Activated T-cell treated with anti-CD3 and anti-CD28 coated beads for 24 hours (primary cell): ENCODE measurements around the gene BCL2L13.

Experiments
- DNase-seq: peaks from one replicate; pipeline ENCODE4 v3.0.0-alpha.2; 2020; ENCODE audit warnings: low read depth

BCL2L13 gene, protein sequence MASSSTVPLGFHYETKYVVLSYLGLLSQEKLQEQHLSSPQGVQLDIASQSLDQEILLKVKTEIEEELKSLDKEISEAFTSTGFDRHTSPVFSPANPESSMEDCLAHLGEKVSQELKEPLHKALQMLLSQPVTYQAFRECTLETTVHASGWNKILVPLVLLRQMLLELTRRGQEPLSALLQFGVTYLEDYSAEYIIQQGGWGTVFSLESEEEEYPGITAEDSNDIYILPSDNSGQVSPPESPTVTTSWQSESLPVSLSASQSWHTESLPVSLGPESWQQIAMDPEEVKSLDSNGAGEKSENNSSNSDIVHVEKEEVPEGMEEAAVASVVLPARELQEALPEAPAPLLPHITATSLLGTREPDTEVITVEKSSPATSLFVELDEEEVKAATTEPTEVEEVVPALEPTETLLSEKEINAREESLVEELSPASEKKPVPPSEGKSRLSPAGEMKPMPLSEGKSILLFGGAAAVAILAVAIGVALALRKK

DNA sequence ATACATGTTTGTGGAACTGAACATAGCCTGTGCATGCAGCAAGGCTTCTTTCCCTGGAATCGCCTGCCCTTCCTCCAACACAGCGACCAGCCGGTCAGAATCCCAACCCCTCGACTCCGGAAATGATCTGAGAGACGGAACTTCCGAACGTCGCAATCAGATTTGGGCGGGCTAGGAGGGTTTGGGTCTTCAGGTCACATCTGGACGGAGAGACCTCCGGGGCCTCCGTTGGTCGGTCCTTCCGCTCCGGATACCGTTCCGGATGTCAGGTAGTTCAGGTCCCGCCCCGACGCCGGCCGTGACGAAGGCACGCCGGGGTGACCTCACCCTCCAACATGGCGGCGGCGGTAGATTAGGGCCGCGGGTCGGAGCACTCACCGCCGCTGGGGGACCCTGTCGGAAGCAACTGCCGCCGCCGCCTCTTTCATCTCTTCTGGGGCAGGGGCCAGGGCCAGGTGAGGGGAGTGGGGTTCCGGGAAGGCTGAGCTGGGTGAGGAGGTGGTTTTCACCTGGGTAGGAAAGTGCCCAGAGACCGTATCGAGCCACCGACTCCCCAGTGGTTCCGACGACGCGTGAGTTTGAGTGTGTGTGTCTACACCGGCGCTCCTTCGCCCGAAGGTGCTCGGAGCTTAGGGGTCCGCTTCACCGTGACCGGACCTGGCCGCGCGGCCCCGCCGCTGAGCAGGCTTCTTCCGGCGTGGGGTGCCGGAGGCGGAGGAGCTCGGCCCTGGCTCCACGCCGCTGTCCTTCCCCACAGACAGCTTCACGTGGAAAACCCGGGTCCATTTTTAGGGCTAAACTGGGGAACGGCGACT, at the start of gene BCL2L13:
Gene BCL2L13, plus strand, starts transcription at position 326 of the 815 bp plus-strand sequence. CDS start 16,955 bp downstream, outside the sequence.
- DNase-seq: peak; percentile 84

DNA sequence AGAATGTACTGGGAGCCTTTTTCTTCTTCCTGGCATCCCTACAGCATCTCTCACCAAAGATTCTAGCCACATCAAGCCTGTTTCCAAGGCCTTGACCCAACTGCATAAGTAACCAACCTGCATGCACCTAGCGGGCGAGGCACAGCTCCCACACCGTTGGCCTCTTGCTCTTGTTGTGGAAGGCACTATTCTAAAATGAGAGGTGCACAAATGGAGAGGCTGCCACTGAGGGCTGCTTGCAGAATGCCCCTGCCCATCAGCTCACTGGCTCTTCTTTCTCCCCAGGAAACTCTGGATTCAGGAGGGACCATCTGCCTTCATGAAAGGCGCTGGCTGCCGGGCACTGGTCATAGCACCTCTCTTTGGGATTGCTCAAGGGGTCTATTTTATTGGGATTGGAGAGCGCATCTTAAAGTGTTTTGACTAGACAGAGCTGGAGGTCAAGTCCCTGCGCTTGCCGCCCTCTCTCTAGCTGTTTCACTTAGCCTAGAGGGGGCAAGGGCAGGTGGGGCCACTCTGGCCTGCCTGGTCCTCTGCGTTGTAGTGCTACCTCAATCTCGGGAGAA, 48.7 kb upstream of the BCL2L13 start:
- no peak for DNase-seq

DNA sequence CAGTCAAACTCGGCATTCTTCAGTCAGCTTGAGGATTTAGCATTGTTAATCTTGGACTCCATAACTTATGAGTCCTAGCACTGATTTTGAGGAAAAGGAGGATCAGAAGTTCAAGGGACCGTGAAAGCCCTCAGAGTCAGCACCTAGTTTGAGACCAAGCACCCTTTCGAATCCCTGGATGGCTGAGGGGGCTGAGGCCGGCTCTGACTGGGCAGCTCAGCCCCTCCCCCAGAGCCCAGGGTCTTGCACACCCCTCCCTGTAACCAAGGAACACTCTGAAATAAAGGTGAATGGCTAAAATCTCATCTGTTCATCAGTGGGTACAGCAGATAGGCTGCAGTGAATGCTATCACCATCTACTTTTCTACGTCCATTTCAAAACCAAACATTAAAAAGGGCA, 48.0 kb upstream of the BCL2L13 start:
- DNase-seq: no peak

DNA sequence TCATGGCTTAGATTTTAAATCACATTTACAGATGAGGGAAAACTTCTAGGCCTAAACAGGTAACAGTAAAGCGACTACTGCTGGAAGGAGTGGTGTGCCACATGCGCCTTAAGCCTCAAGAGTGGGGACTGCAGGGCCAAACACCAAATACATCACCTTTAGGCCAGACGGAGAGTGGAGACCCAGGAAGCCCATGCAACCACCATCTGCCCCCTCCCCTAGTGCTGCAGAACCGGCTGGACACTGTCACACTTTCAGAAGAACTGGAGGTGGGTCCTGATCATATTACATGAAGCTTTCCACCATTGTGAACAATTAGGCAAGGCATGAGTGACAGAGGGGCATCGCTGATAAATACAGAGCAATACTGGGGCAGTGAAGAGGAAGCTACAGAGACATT, 46.4 kb upstream of the BCL2L13 start:
- no peak for DNase-seq

DNA sequence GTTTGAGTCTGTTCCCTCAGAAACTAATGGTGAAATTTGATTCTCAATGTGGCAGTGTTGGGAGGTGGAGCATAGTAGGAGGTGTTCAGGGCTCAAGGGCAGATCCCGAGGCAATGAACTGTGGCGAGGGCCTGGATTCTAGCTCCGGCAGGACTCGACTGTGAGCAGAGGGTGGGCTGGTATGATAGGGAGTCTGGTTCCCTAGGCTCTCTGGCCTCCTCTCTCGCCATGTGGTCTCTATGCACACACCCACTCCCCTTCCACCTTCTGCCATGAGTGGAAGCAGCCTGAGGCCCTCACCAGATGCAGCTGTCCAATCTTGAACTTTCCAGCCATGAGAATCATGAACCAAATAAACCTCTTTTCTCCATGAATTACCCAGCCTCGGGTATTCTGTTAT, 42.3 kb upstream of the BCL2L13 start:
- no peak for DNase-seq

DNA sequence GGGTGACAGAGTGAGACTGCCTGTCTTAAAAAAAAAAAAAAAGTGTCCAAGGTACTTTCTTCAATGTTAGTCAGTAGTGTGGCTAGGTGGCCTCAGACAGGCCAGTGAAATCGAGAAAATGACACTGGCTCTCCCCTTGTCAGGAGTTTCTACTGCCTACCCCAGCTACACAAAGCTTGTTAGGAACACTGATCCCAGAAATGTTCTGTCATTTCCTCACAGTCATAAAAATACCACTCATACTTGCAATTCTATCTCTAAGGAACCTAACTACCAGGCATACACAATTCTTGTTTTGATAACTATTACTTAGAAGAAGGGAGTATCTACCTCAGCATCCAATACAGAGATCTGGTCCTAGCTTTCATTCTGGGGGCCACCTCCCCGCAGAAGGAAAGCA, 41.3 kb upstream of the BCL2L13 start:
- DNase-seq: no peak

DNA sequence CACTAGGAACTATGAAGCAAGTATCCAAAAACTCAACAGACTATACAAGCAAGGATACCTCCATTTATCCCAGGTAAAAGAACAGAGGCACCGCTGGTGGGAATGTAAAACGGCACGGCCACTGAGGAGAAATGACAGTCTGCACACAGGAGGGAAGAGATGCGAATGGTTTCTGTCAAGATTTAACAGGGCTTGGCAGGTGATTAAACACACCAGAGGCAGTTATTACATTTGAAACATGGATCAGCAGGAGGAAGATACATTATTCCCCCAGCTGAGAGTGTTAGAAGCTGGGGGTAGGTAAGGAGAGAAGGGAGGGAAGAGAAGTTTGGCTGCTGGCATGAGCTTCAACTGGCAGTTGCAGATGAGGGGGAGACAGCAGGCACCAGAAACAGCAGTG, 40.2 kb upstream of the BCL2L13 start:
- DNase-seq: no peak

DNA sequence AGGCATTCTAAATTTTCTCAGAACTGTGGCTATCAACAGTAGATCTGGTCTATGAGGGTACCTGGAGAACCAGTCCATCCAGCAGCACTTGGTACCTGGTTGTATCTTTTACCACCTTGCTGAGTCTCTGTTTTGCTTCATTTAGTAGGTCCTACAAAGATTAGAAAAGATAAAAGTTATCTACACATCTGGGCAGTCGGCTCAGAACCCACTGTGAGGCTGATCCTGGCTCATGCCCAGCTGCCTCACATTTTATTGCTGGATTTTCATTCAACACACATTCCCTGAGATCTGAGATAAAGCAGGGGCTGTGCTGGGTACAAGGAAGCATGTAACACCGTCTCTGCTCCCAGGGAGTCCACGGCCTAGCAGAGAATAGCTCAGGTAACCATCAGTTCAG, 37.5 kb upstream of the BCL2L13 start:
- no peak for DNase-seq

DNA sequence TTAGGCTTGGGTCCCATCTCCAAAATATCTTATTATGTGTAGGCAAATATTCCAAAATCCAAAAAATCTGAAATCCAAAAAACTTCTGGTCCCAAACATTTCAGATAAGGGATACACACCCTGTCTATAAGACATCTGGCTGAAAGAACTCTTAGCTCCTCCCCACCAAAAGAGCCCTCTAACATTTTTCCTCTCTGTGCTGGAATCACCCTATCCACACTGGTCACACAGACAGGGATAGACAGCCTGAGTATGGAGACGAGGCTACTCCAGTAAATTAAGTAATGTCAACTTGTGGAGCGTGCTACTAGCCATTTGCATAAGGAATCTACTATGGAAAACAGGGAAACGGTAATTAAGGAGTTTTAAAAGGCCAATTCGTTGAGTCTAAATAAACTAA, 34.9 kb upstream of the BCL2L13 start:
- DNase-seq: no peak

DNA sequence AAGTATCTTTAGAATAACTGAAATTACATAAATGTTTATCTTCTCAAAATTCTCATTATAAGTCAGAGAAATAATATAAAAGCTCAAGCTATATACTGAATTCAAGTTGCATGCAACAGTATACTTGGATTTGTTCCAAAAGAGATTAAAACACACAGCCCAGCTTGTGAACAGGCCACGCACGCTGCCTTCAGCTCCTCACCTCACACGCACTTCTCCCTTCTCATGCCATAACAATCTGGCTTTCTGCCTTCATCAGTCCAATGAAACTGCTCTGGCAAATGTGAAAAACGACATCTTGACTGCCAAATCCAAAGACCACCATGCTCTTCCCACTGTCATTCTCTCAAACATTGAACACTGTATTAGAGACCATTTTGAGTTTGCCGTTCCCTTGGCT, 32.1 kb upstream of the BCL2L13 start:
- no peak for DNase-seq

DNA sequence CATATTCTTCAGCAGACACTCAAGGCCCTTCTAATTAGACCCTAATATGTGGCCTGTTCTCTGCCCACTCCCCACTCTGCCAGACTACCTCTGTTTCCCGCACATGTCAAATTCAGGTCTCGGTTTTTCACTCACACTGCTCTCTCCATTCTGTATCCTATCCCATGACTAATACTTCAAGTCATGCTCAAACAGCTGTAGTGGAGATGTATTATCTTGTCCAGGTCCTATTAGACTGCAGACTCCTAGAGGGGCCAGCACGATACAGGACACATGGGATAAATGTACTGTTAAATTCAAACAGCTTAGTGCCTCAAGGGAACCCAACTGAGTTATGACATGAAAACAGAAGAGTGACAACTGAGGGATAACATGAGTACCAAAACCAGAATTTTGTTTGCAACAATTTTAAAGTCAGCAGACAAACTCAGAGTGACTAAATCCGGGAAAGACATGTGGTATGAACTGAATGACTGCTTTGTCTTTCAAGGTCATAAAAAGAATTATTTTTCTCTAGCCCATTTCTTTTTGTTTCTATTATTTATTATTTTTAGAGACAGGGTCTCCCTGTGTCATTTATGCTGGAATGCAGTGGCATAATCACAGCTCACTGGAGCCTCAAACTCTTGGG, 30.6 kb upstream of the BCL2L13 start:
- DNase-seq: no peak

DNA sequence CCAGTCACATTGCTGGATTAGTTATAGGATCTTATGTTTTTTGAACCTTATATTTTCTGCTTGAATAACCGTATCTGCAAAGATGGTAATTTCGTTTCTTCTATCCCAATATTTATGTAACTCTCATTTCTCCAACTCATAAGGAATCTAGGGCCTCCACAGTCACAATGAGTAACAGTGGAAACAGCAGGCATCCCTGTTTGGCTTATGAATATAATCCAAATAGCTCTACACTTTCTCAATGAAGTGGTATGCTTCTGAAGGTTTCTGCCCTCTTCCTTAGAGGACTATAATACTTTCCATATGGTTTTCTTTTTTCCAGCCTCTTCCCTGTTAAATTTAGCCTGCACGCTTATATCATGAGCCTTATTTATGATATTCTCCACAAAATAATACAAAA, 26.5 kb upstream of the BCL2L13 start:
- DNase-seq: no peak

DNA sequence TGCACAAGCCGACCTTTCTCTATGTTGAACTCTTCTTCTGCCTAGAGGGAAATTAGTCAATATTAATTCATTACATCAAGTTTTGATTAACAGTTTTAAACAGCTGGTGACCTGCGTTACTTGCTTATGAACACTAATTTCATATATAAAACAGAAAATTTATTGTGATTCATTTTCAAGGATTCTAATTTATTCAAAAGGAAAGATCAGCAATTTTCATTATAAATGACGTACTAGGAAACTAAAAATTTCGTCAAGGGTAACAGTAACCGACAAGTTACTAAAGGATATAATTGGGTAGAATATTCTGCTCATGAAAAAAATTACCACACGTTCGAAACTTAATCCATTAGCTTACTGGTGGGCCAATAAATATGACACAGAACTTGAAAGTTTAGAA, 25.3 kb upstream of the BCL2L13 start:
- DNase-seq: no peak

DNA sequence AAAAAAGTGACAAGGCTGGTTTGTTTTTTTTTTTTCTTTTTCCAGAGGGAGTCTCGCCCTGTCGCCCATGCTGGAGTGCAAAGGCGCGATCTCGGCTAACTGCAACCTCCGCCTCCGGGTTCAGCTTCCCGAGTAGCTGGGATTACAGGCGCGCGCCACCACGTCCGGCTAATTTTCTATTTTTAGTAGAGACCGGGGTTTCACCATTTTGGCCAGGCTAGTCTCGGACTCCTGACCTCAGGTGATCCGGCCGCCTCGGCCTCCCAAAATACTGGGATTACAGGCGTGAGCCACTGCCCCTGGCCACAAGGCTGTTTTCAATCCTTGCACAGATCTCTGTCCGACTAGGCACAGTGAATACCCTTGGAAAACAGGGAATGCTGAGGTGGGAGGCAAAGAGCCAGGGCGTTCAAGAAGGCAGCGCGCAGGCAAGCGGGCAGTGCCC, 10.6 kb upstream of the BCL2L13 start:
- DNase-seq: no peak

DNA sequence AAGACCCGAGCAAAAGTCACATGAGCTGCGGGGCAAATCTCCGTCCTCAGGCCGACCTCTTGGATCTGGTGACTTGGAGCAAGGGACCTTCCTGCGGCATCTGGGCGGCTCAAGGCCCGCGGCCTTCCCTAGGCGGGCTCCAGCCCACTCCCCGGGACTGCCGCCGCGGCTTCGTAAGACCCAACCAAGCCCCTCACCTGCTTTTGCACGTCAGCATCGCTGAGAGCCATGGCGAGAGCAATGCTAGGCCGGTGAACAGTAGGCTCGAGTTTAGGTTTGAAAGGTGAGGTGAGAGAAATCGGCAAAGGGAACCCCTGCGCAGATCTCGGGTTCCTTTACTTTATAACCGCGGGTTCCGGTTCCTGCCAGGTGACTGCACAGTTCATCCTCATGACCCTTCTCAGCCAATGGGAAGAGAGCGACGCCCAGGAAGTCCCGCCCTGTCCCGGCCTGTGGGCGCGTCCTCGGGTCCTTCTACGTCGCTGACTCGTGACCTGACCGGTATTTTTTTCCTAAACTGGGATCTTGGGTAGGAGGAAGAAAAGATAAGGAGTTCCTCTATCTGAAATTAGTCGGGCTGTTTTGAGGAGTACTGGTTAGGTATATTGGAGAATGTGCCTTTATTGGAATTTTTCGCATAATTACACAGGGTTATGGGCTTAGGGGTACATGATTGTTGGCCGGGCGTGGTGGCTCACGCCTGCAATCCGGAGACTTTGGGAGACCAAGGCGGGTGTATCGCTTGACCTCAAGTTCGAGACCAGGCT, 10.0 kb upstream of the BCL2L13 start, which contains the start of gene ATP6V1E1:
Gene ATP6V1E1, minus strand, starts transcription at position 344 of the 767 bp plus-strand sequence. Its CDS starts 114 bp downstream, at position 230.
- peak; percentile 93 for DNase-seq

DNA sequence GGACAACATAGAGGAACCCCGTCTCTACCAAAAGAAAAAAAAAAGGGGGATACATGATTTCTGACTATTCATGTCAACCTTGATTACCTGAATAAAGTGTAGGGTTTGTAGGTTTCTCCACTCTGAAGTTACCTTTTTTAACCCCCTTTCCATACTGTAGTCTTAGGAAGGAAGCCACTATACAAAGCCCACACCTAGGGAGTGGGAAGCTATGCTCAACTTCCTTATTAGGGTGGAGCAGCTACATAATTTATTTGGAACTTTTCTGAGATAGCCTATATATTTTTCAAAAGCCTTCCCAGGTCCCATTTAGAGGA, 9.4 kb upstream of the BCL2L13 start:
- no peak for DNase-seq

DNA sequence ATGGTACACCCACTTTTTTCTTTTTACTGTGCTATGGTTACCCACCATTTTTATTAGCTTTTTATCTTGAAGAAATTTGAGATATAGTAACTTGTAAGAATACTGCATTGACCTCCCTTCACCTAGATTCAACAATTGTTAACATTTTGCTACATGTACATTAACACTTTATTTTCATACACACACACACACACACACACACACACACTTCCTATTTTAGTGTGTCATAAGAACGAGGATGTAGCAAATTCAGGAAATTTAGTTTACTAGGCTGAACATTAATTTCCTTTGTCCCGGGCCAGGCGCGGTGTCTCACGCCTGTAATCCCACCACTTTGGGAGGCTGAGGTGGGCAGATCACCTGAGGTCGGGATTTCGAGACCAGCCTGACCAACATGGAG, 8.9 kb upstream of the BCL2L13 start:
- DNase-seq: no peak

DNA sequence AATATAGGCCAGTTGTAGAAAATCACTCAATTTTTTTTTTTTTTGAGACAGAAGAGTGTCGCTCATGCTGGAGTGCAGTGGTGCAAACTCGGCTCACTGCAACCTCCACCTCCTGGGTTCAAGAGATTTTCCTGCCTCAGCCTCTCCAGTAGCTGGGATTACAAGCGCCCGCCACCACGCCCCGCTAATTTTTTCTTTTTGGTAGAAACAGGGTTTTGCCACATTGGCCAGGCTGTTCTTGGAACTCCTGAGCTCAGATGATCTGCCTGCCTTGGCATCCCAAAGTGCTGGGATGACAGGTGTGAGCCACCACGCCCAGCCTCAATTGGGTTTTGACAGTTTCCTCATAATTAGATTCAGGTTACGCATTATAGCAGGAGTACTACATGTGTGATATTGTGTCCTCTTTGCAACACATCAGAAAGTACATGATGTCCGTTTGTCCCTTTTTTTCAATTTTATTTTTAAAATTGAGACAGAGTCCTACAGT, 7.4 kb upstream of the BCL2L13 start:
- no peak for DNase-seq

DNA sequence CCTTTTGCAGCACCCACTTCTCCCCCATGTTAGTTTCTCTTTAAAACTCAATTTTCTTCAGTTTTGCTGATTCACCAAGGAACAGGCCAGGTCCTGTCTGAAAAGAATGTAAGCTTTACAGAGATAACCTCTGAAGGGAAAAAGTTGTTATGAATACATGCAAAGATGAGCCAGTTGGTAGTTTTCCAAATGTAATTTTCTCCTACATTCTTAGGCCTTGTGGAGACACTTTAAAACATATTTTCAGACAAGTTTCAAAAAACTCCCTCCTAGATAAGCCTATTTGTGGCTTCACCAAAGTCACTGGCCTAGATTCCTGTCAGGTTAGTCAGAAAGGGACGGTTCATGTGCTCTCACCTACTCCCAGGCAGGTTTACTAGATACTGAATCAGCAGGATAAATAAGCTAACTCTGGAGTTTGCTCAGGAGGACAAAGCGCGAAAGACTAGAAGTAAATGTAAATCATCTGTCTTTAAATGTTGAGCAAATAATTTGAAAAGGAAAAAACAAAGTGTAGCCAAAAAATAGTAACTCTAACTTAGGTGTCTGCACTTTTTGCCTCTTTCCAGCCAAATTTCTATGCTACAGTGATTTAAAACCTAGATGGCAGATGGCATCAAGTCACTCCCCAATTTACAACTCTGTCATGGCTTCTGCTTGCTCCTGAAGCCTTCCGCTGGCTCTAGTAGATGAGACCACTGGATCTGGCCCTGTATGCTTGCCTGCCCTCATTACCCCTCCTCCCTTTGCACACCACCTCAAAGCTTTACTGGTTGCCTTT, 5.2 kb upstream of the BCL2L13 start:
- no peak for DNase-seq

DNA sequence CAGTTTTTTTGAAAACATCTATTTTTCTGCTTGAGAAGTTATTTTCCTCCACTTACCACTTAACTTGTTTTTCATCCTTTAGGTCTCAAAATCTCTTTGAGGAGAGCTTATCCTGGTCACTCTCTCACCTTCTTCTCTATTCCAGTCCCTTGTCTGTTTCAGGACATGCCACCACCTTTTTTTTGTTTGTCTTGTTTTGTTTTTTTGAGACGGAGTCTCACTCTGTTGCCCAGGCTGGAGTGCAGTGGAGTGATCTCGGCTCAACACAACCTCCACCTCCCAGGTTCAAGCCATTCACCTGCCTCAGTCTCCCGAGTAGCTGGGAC, 4.6 kb upstream of the BCL2L13 start:
- no peak for DNase-seq

DNA sequence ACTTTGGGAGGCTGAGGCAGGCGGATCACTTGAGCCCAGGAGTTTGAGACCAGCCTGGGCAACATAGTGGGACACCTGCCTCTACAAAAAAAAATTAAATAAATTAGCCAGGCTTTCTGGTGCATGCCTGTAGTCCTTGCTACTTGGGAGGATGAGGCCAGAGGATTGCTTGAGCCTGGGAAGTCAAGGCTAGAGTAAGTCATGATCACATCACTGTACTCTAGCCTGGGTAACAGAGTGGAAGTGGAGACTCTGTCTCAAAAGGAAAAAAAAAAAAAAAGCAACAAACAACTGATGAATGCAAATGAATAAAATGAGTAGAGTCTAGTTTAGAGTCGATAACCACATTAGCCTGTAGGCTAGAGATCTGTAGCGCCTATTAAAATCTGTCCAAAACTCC, 3.9 kb upstream of the BCL2L13 start:
- no peak for DNase-seq
